ENCODE measurements around the gene PBXIP1. TPM values are rescaled to one million over a fixed set of nuclear protein-coding genes. Genes with fewer than 3 reads are reported as not detected.

The PBXIP1 gene
- total and polyA plus RNA-seq, 2 of the 13 experiments (the other 11 are each of a cell fraction or from before 2014, with no cell fraction given): 16.3 to 31.9 TPM

DNA sequence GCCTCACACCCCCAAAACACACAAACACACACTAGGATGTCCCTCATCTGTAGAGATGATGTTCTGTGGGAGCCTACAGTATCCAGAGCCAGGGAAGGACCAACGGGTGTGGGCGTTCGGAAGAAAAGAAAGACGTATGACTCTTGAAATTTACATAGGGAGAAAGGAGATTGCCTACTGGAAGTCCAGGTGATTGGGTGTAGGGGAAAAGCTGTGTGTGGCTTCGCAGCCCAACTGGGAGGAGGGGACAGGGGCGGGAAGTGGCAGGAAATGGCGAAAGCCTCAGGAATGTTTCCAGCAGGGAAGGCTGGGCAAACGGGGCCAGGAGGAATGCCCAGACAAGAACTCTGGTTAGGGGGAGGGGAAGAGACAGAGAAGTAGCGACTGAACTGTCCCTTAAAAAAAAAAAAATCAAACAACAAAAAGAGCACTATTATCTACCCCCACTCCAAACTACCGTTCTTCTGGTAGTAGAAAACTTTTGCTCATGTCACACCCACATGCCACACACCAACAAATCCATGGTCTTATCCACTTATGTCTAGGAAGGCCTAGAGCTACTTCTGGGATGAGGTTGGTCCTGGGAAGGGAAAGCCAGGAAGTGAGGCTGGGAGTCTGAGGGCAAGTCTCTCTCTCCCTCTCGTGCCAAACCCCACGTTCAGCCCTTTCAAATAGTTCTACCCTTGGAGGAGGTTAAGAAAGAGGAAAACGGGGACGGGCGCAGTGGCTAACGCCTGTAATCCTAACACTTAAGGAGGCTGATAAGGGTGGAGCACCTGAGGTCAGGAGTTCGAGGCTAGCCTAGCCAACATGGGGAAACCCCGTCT is 16.8 kb upstream of the PBXIP1 start (continued):
- TF ChIP-seq NFE2L1 (CRISPR knock-in tag; IDR thresholded peaks at IDR 0.05; ENCODE audit: borderline replicate concordance): no peak
- TF ChIP-seq ZNF547 (CRISPR knock-in tag; IDR thresholded peaks at IDR 0.05): no peak; the same call in 1 of the 2 replicates
- peak; percentile 84 for TF ChIP-seq YY1 (IDR thresholded peaks at IDR 0.05; ENCODE audit: insufficient read depth, insufficient replicate concordance, low read depth, low read length)
- TF ChIP-seq EEA1 (CRISPR knock-in tag; IDR thresholded peaks at IDR 0.05; ENCODE audit: borderline replicate concordance): no peak
- TF ChIP-seq AKNA (CRISPR knock-in tag; IDR thresholded peaks at IDR 0.05; ENCODE audit: borderline replicate concordance): 0 out of 2 replicates have a peak, but pooled peaks have one; percentile 70
- TF ChIP-seq, protein P1, sequence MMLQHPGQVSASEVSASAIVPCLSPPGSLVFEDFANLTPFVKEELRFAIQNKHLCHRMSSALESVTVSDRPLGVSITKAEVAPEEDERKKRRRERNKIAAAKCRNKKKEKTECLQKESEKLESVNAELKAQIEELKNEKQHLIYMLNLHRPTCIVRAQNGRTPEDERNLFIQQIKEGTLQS (CRISPR knock-in tag; IDR thresholded peaks at IDR 0.05): no peak
- no peak for TF ChIP-seq SRSF4 (IDR thresholded peaks at IDR 0.05; ENCODE audit: low read depth, low read length, poor library complexity, severe bottlenecking)
- no peak for TF ChIP-seq HNRNPK (IDR thresholded peaks at IDR 0.05; ENCODE audit: low read depth, low read length, poor library complexity, severe bottlenecking)
- TF ChIP-seq ZNF510 (CRISPR knock-in tag; IDR thresholded peaks at IDR 0.05; ENCODE audit: low read depth): no peak
- no peak for TF ChIP-seq NCOA1 (CRISPR knock-in tag; IDR thresholded peaks at IDR 0.05)
- no peak for TF ChIP-seq CC2D1A (CRISPR knock-in tag; IDR thresholded peaks at IDR 0.05)
- TF ChIP-seq CSRNP1 (CRISPR knock-in tag; IDR thresholded peaks at IDR 0.05): peak; percentile 34; the same call in 1 of the 2 replicates
- TF ChIP-seq REL (CRISPR knock-in tag; conservative IDR thresholded peaks at IDR 0.05): no peak
- TF ChIP-seq CEBPB (IDR thresholded peaks at IDR 0.05; ENCODE audit: borderline replicate concordance, low read depth, low read length): peak; percentile 68
- TF ChIP-seq ZSCAN5A (CRISPR knock-in tag; IDR thresholded peaks at IDR 0.05; ENCODE audit: borderline replicate concordance): no peak
- no peak for TF ChIP-seq ZNF691 (CRISPR knock-in tag; IDR thresholded peaks at IDR 0.05; ENCODE audit: borderline replicate concordance, low read depth)
- TF ChIP-seq ZNF556 (CRISPR knock-in tag; IDR thresholded peaks at IDR 0.05; ENCODE audit: borderline replicate concordance): no peak; the same call in 1 of the 2 replicates
- 0 out of 2 replicates have a peak, but pooled peaks have one; percentile 10 for TF ChIP-seq MIER2 (CRISPR knock-in tag; IDR thresholded peaks at IDR 0.05)
